Measurements from ENCODE around the gene DYSF. TPM values are rescaled to one million over a fixed set of nuclear protein-coding genes. Genes with fewer than 3 reads are reported as not detected.

The DYSF gene
- polyA plus RNA-seq, 1 of the 3 experiments (the other 2 are of a cell fraction) = 0.10 TPM

GRCh38 chr2:71633086-71633485, 179.7 kb downstream of the DYSF start:
- CTCF ChIA-PET = interaction anchor here (1.4 kb wide), 1 partner anchor 947 kb away, joined by 3 read pairs; no protein-coding TSS in a partner anchor
- POLR2A ChIA-PET = no interaction called here

GRCh38 chr2:71634567-71634966, 181.2 kb downstream of the DYSF start:
- POLR2A ChIA-PET = no interaction called here
- no peaks in the 10 kb centered on the region for H3K9me2 ChIP-seq
- no peak overlapping the region for H3K9ac ChIP-seq
- H3K9me3 ChIP-seq = no peaks in the 10 kb centered on the region
- CTCF ChIA-PET = no interaction called here
- DNase-seq = no peak
- 25% methylated on average over 1 of the region's 1 CpG for WGBS (ENCODE audit: low lambda C conversion rate)
- H3K4me1 ChIP-seq (ENCODE audit: control insufficient read depth in 1 of 2, insufficient read depth in 2 of 2, low read depth in 1 of 2, low read length in 1 of 2) = no peaks in the 10 kb centered on the region
- H2AFZ ChIP-seq (ENCODE audit: low read depth) = no peak overlapping the region
- H3K4me2 ChIP-seq = no peak overlapping the region
- H3K27me3 ChIP-seq (ENCODE audit: insufficient read depth) = no peaks in the 10 kb centered on the region; the same call in 1 of the 2 replicates
- H3K79me2 ChIP-seq (ENCODE audit: insufficient read depth) = no peaks in the 10 kb centered on the region
- no peaks in the 10 kb centered on the region for H4K20me1 ChIP-seq (ENCODE audit: insufficient read depth)
- H3K4me3 ChIP-seq (ENCODE audit: low read depth in 2 of 2, low read length in 1 of 2) = no peak overlapping the region
- TF ChIP-seq JUND (IDR thresholded peaks at IDR 0.05) = no peak
- H3F3A ChIP-seq (replicated peaks; ENCODE audit: insufficient read depth) = peaks cover 3% of the 10 kb centered on the region
- no peak overlapping the region for H3K27ac ChIP-seq (ENCODE audit: low read depth in 2 of 2, low read length in 1 of 2)
- no peaks in the 10 kb centered on the region for H3K36me3 ChIP-seq (replicated peaks in 1 of 2; ENCODE audit: control insufficient read depth in 1 of 2, insufficient read depth in 2 of 2, low read length in 1 of 2)

More at GRCh38 chr2:71633086-71633485, 179.7 kb downstream of the DYSF start:
- no peaks in the 10 kb centered on the region for H3K9me3 ChIP-seq
- no peak overlapping the region for H3K9ac ChIP-seq
- TF ChIP-seq GABPA (IDR thresholded peaks at IDR 0.05; ENCODE audit: low read depth) = no peak
- TF ChIP-seq POLR2AphosphoS5 (IDR thresholded peaks at IDR 0.05; ENCODE audit: low read depth, low read length) = no peak
- TF ChIP-seq FOXJ3 (CRISPR knock-in tag; IDR thresholded peaks at IDR 0.05) = no peak
- TF ChIP-seq ELF1 (IDR thresholded peaks at IDR 0.05) = no peak
- TF ChIP-seq MXI1 (IDR thresholded peaks at IDR 0.05; ENCODE audit: low read depth, low read length) = no peak
- no peak for TF ChIP-seq CHD2 (IDR thresholded peaks at IDR 0.05; ENCODE audit: low read length, partially characterized antibody)
- TF ChIP-seq RFX5 (IDR thresholded peaks at IDR 0.05; ENCODE audit: low read length) = no peak
- no peak for TF ChIP-seq SMC3 (IDR thresholded peaks at IDR 0.05; ENCODE audit: low read depth, low read length)
- no peak for TF ChIP-seq MEF2A (IDR thresholded peaks at IDR 0.05; ENCODE audit: borderline replicate concordance, low read depth)
- TF ChIP-seq, protein P1, sequence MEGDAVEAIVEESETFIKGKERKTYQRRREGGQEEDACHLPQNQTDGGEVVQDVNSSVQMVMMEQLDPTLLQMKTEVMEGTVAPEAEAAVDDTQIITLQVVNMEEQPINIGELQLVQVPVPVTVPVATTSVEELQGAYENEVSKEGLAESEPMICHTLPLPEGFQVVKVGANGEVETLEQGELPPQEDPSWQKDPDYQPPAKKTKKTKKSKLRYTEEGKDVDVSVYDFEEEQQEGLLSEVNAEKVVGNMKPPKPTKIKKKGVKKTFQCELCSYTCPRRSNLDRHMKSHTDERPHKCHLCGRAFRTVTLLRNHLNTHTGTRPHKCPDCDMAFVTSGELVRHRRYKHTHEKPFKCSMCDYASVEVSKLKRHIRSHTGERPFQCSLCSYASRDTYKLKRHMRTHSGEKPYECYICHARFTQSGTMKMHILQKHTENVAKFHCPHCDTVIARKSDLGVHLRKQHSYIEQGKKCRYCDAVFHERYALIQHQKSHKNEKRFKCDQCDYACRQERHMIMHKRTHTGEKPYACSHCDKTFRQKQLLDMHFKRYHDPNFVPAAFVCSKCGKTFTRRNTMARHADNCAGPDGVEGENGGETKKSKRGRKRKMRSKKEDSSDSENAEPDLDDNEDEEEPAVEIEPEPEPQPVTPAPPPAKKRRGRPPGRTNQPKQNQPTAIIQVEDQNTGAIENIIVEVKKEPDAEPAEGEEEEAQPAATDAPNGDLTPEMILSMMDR (IDR thresholded peaks at IDR 0.05) = no peak
- no peak for TF ChIP-seq MAX (IDR thresholded peaks at IDR 0.05; ENCODE audit: low read depth)
- TF ChIP-seq, protein P2, sequence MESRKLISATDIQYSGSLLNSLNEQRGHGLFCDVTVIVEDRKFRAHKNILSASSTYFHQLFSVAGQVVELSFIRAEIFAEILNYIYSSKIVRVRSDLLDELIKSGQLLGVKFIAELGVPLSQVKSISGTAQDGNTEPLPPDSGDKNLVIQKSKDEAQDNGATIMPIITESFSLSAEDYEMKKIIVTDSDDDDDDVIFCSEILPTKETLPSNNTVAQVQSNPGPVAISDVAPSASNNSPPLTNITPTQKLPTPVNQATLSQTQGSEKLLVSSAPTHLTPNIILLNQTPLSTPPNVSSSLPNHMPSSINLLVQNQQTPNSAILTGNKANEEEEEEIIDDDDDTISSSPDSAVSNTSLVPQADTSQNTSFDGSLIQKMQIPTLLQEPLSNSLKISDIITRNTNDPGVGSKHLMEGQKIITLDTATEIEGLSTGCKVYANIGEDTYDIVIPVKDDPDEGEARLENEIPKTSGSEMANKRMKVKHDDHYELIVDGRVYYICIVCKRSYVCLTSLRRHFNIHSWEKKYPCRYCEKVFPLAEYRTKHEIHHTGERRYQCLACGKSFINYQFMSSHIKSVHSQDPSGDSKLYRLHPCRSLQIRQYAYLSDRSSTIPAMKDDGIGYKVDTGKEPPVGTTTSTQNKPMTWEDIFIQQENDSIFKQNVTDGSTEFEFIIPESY (IDR thresholded peaks at IDR 0.05; ENCODE audit: borderline replicate concordance, low read depth) = no peak
- TF ChIP-seq TAF1 (IDR thresholded peaks at IDR 0.05; ENCODE audit: borderline replicate concordance, low read depth, low read length) = no peak
- WGBS (ENCODE audit: low lambda C conversion rate) = 19% methylated on average over 3 of the region's 3 CpGs
- H3K27ac ChIP-seq (ENCODE audit: low read depth in 2 of 2, low read length in 1 of 2) = no peak overlapping the region
- H2AFZ ChIP-seq (ENCODE audit: low read depth) = no peak overlapping the region
- no peak for DNase-seq
- no peaks in the 10 kb centered on the region for H3K9me2 ChIP-seq
- H4K20me1 ChIP-seq (ENCODE audit: insufficient read depth) = no peaks in the 10 kb centered on the region
- H3K4me1 ChIP-seq (ENCODE audit: control insufficient read depth in 1 of 2, insufficient read depth in 2 of 2, low read depth in 1 of 2, low read length in 1 of 2) = no peaks in the 10 kb centered on the region
- no peaks in the 10 kb centered on the region for H3F3A ChIP-seq (replicated peaks; ENCODE audit: insufficient read depth)
- no peaks in the 10 kb centered on the region; the same call in 1 of the 2 replicates for H3K27me3 ChIP-seq (ENCODE audit: insufficient read depth)
- no peak overlapping the region for H3K4me2 ChIP-seq
- no peaks in the 10 kb centered on the region for H3K36me3 ChIP-seq (replicated peaks in 1 of 2; ENCODE audit: control insufficient read depth in 1 of 2, insufficient read depth in 2 of 2, low read length in 1 of 2)
- H3K79me2 ChIP-seq (ENCODE audit: insufficient read depth) = no peaks in the 10 kb centered on the region
- H3K4me3 ChIP-seq (ENCODE audit: low read depth in 2 of 2, low read length in 1 of 2) = no peak overlapping the region
